Effector memory CD4-positive, alpha-beta T cell (primary cell): ENCODE data around the gene CHMP4B.

Experiments
- DNase-seq, 3 donors: peaks; one replicate each; pipeline ENCODE4 v3.0.0-alpha.2; 2020
- H3K27ac ChIP-seq: 2 replicates; pipeline ENCODE4 v1.7.0; 2013; ENCODE audit warnings: mild to moderate bottlenecking, low read length, moderate library complexity; ENCODE audit not compliant: insufficient read depth, poor library complexity, severe bottlenecking
- H3K27me3 ChIP-seq: replicated peaks from 2 replicates; pipeline ENCODE4 v1.7.0; 2013; ENCODE audit warnings: mild to moderate bottlenecking, low read length; ENCODE audit not compliant: insufficient read depth, control insufficient read depth, poor library complexity, severe bottlenecking
- H3K36me3 ChIP-seq: 2 replicates; pipeline ENCODE4 v1.7.0; 2013; ENCODE audit warnings: mild to moderate bottlenecking, low read length, moderate library complexity; ENCODE audit not compliant: control insufficient read depth, insufficient read depth
- H3K4me1 ChIP-seq: 2 replicates; pipeline ENCODE4 v1.7.0; 2013; ENCODE audit warnings: low read length, mild to moderate bottlenecking; ENCODE audit not compliant: control insufficient read depth, insufficient read depth, poor library complexity, severe bottlenecking
- H3K4me3 ChIP-seq: 2 replicates; pipeline ENCODE4 v1.7.0; 2013; ENCODE audit warnings: low read length, low read depth, mild to moderate bottlenecking; ENCODE audit not compliant: insufficient read depth, poor library complexity, severe bottlenecking
- H3K9me3 ChIP-seq: 2 replicates; pipeline ENCODE4 v1.7.0; 2013; ENCODE audit warnings: mild to moderate bottlenecking, low read length, moderate library complexity; ENCODE audit not compliant: control insufficient read depth

The CHMP4B gene

DNA sequence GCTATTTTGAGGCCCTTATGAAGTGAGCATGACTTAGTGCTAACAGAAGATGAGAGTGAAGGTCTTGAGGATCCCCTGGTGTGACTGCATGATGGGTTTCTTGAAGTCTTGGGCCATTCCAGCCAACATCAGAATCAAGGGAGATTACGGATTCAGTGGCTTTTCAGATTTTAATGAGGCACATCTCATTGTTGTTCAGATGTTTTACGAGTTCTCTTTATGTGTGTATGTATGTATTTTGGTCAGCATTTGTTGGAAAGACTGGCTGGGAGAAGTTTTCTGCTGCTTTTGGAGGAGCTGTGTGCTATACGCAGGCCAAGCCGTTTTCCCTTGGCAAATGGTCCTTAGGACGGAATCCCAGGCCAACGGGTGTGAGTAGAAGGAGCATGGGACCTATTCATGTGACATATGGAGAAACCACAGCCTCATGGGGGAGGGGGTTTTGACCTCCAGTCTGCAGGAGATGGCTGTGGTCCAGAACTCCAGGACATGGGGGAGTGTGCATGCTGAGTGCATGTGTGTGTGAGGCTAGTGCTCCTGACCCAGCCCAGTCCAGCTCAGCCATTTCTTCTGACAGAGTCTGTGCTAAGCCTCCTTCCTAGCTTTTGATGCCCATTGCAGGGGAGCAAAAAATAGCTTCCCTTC lies 35.3 kb downstream of the CHMP4B start:
- Histone ChIP-seq H3K36me3 (peaks cover 11% of the 10 kb centered on the region), H3K27me3 (no peaks in the 10 kb centered on the region), H3K27ac (no peak overlapping the region), H3K4me1 (peaks cover 27% of the 10 kb centered on the region), H3K9me3 (no peaks in the 10 kb centered on the region), H3K4me3 (no peak overlapping the region)
- no peak for DNase-seq

DNA sequence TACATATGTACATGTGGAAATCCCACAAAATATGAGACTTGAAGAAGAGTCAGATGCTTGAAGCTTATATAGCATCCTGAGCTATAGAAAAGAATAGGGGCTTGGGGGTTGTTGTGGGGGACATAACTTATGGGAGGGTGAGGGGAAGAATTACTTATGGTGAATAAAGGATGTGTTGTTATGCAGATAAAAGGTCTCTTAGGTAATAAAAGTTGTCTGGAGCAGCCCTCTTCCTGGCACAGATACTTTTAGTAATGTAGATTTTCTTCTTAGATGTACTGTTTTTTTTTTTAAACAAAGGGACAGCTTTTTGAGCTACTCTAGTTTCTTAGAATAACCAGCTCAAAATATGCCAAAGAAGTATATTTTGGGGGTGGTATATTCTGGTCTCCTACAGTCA lies 35.9 kb downstream of the CHMP4B start:
- Histone ChIP-seq H3K27me3 (no peaks in the 10 kb centered on the region), H3K4me1 (peaks cover 24% of the 10 kb centered on the region), H3K27ac (no peak overlapping the region), H3K9me3 (no peaks in the 10 kb centered on the region), H3K4me3 (no peak overlapping the region), H3K36me3 (peaks cover 16% of the 10 kb centered on the region)
- no peak for DNase-seq

DNA sequence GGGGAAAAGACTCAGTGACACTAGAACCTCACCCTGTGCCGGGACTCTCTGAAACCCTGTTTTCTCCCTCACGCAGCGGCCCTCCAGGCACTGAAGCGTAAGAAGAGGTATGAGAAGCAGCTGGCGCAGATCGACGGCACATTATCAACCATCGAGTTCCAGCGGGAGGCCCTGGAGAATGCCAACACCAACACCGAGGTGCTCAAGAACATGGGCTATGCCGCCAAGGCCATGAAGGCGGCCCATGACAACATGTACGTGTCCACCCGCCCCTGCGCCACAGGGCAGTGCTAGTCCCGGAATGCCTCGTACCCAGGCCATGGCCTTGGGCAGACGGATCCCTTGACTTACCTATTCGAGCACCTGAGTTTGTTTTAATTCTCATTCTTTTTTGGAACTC lies 37.2 kb downstream of the CHMP4B start:
- Histone ChIP-seq H3K36me3 (peaks cover 24% of the 10 kb centered on the region), H3K4me1 (peaks cover 20% of the 10 kb centered on the region), H3K27ac (no peak overlapping the region), H3K9me3 (no peaks in the 10 kb centered on the region), H3K4me3 (no peak overlapping the region), H3K27me3 (no peaks in the 10 kb centered on the region)
- no peak for DNase-seq

DNA sequence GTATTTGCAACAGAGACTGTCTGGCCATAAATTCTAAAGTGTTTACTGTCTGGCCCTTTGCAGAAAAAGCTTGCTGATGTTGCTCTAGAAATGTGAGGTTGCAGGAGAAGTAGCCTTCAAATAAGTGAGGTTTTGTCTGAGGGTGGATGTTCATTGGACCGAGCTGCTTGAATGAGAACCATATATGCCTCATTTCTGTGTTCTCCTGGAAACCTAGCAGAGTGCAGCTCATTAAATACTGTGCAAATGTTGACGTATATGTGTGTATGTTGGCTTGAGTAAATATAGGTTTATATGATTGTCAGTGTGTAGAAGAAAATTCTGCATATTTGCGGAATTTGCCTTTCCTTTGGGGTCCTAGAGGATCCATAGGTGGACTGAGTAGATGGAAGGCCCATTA lies 39.0 kb downstream of the CHMP4B start:
- Histone ChIP-seq H3K27me3 (no peaks in the 10 kb centered on the region), H3K4me1 (peaks cover 11% of the 10 kb centered on the region), H3K4me3 (no peak overlapping the region), H3K36me3 (peaks cover 34% of the 10 kb centered on the region), H3K27ac (no peak overlapping the region), H3K9me3 (no peaks in the 10 kb centered on the region)
- no peak for DNase-seq

DNA sequence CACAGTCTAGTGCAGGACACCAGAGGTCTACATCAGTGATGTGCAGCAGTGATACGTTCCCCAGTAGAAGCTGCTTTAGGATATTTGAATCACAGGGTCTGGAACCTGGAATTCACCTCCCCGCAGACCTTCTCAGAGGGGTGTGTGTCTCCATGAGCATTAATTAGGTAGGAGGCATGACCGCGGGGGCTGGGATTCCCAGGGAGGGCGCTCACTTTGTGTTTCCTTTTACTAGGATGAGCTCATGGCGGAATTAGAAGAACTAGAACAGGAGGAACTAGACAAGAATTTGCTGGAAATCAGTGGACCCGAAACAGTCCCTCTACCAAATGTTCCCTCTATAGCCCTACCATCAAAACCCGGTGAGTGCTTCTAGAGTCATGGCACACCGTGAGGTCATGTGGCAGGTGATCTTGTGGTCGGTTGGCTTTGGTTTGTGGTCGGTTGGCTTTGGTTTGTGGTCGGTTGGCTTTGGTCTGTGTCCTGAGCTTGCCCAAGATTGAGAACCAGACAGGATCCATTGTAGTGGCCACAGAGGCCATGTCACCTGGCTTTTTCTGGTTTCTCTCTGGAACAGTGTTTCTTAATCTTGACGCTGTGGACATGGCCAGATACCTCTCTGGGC lies 40.8 kb downstream of the CHMP4B start:
- peaks cover 7% of the 10 kb centered on the region for H3K4me1 ChIP-seq
- peaks cover 45% of the 10 kb centered on the region for H3K36me3 ChIP-seq
- DNase-seq, result no peak

DNA sequence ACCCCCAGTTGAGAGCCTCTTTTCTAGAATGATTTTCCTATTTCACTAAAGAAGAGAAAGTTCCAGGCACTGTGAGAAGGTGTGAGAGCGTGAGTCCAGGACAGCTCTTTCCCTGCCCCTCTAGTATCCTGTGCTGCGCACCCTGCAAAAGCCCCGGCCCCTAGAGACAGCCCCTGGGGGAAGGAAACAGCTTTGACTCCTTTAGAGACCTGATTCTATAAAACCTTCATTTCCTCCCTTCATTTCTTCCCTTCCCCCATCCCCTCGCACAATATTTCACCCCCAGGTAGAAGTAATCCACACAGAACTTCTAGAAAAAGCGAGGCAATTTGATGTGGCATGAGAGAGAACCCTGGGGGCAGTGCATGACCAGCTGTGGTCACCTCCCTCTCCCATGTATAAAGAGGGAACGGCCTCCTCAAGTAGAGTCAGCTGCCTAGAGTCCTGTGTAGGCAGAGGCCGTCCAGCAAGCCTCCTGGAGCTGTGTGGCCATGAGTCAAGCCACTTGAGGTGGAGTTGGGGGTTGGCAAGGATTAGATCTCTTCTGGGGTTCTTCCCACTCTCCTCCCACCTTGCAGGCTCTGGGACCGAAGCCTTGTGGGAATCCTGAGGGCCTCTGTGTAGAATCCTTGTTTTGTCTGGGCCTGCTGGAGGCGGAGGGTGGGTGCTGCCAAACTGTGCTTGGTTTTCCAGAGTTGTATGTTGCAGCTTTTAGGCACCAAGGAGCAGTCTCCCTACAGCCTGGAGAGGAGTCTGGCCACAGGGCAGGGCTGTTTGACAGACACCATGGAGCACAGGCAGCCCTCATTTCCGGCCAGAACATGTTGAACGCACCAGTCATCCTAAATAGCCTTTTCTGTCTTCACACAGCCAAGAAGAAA lies 41.7 kb downstream of the CHMP4B start:
- Histone ChIP-seq H3K4me3 (no peak overlapping the region), H3K36me3 (peaks cover 45% of the 10 kb centered on the region), H3K4me1 (peaks cover 7% of the 10 kb centered on the region), H3K9me3 (no peaks in the 10 kb centered on the region), H3K27me3 (no peaks in the 10 kb centered on the region), H3K27ac (no peak overlapping the region)
- no peak for DNase-seq

More for the DNA sequence above, 40.8 kb downstream of the CHMP4B start:
- Histone ChIP-seq H3K9me3 (no peaks in the 10 kb centered on the region), H3K27me3 (no peaks in the 10 kb centered on the region), H3K27ac (no peak overlapping the region), H3K4me3 (no peak overlapping the region)

DNA sequence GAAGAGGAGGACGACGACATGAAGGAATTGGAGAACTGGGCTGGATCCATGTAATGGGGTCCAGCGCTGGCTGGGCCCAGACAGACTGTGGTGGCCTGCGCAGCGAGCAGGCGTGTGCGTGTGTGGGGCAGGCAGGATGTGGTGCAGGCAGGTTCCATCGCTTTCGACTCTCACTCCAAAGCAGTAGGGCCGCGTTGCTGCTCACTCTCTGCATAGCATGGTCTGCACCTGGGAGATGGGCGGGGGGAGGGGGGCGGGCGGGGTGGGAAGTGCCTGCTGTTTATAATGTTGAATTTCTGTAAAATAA lies 42.3 kb downstream of the CHMP4B start:
- Histone ChIP-seq H3K9me3 (no peaks in the 10 kb centered on the region), H3K4me1 (peaks cover 9% of the 10 kb centered on the region), H3K27ac (no peak overlapping the region), H3K4me3 (no peak overlapping the region), H3K27me3 (no peaks in the 10 kb centered on the region), H3K36me3 (peaks cover 45% of the 10 kb centered on the region)
- no peak for DNase-seq

DNA sequence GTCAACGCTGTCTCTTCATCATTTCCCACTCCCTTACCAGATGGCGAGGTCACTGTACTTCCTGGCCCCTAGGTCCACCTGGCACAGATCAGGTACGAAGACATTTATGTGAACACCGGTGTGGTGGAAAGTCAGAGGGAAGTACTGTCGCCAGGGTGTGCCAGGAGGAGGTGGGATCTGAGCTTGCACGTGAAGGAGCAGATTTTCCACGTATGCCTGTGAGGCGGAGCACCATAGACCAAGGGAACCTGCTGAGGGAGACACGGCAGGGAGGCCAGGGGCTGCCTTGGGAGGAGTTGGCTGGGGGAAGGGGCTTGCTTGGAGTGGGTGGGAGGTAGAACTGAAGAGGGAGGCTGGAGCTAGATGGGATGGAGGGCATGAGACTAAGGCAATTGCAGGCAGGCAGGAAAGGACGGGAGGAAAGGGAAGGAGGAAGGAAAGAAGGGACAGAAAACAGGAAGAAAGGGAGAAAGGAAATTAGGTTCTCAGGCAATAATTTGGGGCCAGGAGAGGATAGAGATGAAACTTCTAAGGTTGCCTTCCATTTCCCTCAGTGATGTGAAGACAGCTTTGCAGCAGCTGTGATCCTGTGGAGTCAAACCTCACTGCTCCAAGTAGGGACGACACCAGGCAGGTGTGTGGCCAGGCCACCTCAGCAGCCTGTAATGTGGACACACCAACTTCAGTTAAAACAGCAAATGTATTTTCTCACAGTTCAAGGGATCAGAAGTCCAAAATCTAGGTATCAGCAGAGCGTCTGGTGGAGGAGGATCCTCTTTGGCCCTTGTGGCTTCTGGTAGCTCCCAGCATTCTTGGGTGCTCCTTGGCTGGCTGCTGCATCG lies 46.8 kb downstream of the CHMP4B start:
- no peak overlapping the region for H3K27ac ChIP-seq
- peaks cover 23% of the 10 kb centered on the region for H3K4me1 ChIP-seq
- no peaks in the 10 kb centered on the region for H3K27me3 ChIP-seq
- DNase-seq, result no peak
- H3K4me3 ChIP-seq, result no peak overlapping the region
- H3K9me3 ChIP-seq, result no peaks in the 10 kb centered on the region
- H3K36me3 ChIP-seq, result peaks cover 20% of the 10 kb centered on the region

DNA sequence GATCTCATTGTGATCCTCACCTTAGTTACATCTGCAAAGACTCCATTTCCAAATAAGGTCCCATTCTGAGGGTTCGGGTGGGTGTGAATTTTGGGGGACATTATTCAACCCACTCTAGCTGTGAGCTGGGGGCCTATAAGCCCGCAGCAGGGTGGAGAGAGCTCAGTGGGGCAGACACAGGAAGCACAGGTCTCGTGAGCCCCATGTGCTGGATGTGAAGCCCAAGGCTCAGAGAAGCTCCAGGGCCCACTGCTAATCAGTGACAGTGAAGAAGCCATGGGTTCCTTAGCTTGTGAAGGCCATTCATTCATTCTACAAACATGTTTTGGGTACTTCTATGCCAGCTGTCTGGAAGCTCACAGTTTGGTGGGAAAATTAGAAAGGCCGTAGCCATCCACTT lies 47.5 kb downstream of the CHMP4B start:
- no peaks in the 10 kb centered on the region for H3K27me3 ChIP-seq
- H3K4me3 ChIP-seq, result no peak overlapping the region
- no peak for DNase-seq
- peaks cover 19% of the 10 kb centered on the region for H3K4me1 ChIP-seq
- H3K9me3 ChIP-seq, result no peaks in the 10 kb centered on the region
- H3K27ac ChIP-seq, result peak overlapping the region; percentile 30
- peaks cover 20% of the 10 kb centered on the region for H3K36me3 ChIP-seq
